Fibroblast of skin of left biceps (primary cell): ENCODE data around the gene PLEKHA3.

Experiments
- DNase-seq, 2 experiments: peaks; one replicate each; pipeline ENCODE4 v3.0.0-alpha.2; 2013; ENCODE audit warnings: low read depth in 2 of 2

PLEKHA3 gene

GRCh38 chr2:178478439-178479274, 1.6 kb upstream of the PLEKHA3 start, which contains the start of gene FKBP7:
TSS of gene FKBP7 (minus strand) at chr2:178478600. CDS start at chr2:178478499, 101 bp downstream.
- peak; percentile 47 to 49 for DNase-seq

- no peak for DNase-seq
Observed at GRCh38 chr2:178479275-178479616, 1.0 kb upstream of the PLEKHA3 start.

GRCh38 chr2:178479758-178480226, 465 bp upstream of the PLEKHA3 start:
- no peak for DNase-seq

GRCh38 chr2:178482437-178482836, 2.2 kb downstream of the PLEKHA3 start:
- DNase-seq, result no peak

GRCh38 chr2:178484245-178485041, 4.2 kb downstream of the PLEKHA3 start:
- DNase-seq, result no peak

- DNase-seq, result no peak
Observed at GRCh38 chr2:178485356-178485755, 5.1 kb downstream of the PLEKHA3 start.

GRCh38 chr2:178491612-178492011, 11.4 kb downstream of the PLEKHA3 start:
- DNase-seq, result no peak

- no peak for DNase-seq
Observed at GRCh38 chr2:178496049-178496448, 15.8 kb downstream of the PLEKHA3 start.

- no peak for DNase-seq
Observed at GRCh38 chr2:178498137-178498536, 17.9 kb downstream of the PLEKHA3 start.

GRCh38 chr2:178499640-178500039, 19.4 kb downstream of the PLEKHA3 start:
- no peak for DNase-seq

- no peak for DNase-seq
Observed at GRCh38 chr2:178502751-178503150, 22.5 kb downstream of the PLEKHA3 start.

- no peak for DNase-seq
Observed at GRCh38 chr2:178506101-178506500, 25.8 kb downstream of the PLEKHA3 start.

GRCh38 chr2:178506524-178506923, 26.3 kb downstream of the PLEKHA3 start:
- no peak for DNase-seq

- DNase-seq, result no peak
Observed at GRCh38 chr2:178506949-178507348, 26.7 kb downstream of the PLEKHA3 start.

- no peak for DNase-seq
Observed at GRCh38 chr2:178508646-178509045, 28.4 kb downstream of the PLEKHA3 start.

- DNase-seq, result no peak
Observed at GRCh38 chr2:178510384-178510783, 30.1 kb downstream of the PLEKHA3 start.

GRCh38 chr2:178512484-178512883, 32.2 kb downstream of the PLEKHA3 start:
- DNase-seq, result no peak

GRCh38 chr2:178513876-178514275, 33.6 kb downstream of the PLEKHA3 start:
- DNase-seq, result no peak

- DNase-seq, result peak in 1 of 2 experiments; percentile 10
Observed at GRCh38 chr2:178514664-178515063, 34.4 kb downstream of the PLEKHA3 start.

GRCh38 chr2:178517496-178517895, 37.2 kb downstream of the PLEKHA3 start:
- DNase-seq, result peak; percentile 13 to 18

- no peak for DNase-seq
Observed at GRCh38 chr2:178521304-178522150, 41.3 kb downstream of the PLEKHA3 start.
